GM18951 (cell line): ENCODE results near the gene SART1.
"Not testable (repeated sequence)": the region's sequence is repeated elsewhere in the genome, so short reads cannot be mapped to it uniquely, and the experiment has no call there.

ENCODE experiments used
- POLR2A ChIP-seq: IDR thresholded peaks from 4 replicates; pipeline ENCODE4 v1.6.1; 2011; ENCODE audit warnings: mild to moderate bottlenecking; ENCODE audit not compliant: insufficient read length, insufficient read depth; ENCODE audit errors: extremely low read depth
- in situ Hi-C: fragments of 300-500 bp; cut with MboI; formaldehyde crosslinking; loops from one replicate; pipeline ENCODE4 v1.12.0; 2022; ENCODE audit warnings: low sequenced_read_pairs, mixed read lengths, inconsistent platforms; ENCODE audit not compliant: unreplicated experiment

Gene SART1

DNA sequence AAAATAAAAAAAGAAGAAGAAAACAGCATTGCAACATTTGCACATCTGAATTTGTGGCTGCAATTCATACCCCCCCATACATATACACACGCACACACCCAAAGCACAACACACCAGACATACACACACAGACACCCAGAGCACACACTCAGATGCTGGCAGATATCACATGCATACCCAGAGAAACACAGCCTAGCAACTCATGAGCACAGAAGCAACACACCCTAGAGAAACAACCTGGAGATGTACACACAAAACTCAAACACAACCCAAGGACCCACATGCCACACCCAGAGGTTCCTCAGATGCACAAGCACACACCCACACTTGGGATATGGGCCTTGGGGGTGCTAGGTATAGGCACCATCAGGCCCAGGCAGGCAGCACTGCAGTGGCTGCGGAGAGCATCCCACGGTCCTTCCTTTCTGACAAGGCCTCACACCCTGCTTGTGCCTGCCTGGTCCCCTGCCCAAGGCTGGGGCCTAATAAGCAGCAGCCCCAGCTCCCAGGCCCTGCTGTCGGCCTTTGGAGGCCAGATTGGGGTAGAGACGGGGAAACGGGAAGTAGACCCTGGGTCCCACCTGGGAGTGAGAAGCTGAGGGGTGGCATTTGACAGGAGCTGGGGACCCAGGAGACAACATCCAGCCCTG is 53.4 kb downstream of the SART1 start:
- in situ Hi-C loops = no loop called here
- TF ChIP-seq POLR2A = no peak

DNA sequence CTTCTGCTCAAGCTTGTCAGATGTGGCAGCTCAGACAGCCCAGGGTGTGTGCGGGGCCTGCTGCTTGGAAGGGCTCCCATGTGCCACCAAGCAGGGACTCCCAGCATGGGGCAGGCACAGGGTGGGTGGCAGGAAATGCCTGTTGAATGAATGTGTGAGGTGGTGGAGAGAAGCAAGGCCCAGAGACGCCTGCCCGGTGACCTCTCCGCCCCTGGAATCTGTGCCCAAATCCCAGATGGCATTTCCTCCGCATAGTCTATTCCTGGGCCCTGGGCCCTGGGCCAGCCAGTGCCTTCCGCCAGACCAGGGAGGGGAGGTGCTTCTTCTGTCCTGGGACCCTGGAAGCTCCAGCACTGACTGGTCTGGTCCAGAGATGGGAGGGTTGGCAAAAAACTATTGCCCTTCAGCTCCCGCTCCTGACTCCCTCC is 53.9 kb downstream of the SART1 start:
- in situ Hi-C loops = no loop called here
- no peak for TF ChIP-seq POLR2A

DNA sequence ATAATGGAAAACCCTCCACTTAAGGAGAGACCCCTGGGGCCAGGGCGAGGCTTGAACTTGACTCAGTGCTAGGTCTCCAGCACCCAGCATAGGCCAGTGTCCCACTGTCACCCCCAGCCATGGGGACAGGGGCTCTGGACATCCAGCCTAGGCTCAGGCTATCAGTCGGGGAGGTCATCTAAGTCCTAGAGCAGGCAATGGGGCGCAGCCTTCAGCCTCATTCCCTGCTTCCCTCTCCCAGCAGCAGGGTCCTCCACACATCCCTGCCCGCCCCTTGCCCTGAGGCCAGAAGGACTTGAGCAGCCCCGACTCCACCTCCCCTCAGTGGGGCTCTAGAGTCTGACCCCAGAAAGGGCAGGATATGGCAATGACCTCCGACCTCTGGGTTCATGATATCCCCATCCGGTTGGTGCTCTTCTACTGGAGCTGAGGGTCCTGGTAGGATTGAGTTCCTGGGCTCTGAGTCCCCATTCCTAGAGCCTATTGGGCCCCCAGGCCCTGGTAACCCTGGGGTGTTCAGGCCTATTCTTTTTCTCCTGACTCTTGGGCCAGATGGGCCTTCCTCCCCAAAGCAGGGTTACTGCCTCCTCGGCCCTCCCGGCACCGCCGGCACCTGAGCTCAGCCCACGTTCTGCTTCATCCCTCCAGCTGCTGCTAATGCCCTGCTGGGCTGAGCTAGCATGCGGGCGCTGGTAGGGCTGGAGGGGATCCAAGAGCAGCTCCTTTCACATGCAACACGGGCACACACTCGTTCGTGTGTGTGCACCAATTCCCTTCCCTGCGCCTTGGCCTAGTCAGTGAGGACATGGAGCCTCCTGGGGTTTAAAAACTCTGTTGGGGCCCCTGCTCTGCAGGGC is 54.6 kb downstream of the SART1 start:
- in situ Hi-C loops = no loop called here
- no peak for TF ChIP-seq POLR2A

DNA sequence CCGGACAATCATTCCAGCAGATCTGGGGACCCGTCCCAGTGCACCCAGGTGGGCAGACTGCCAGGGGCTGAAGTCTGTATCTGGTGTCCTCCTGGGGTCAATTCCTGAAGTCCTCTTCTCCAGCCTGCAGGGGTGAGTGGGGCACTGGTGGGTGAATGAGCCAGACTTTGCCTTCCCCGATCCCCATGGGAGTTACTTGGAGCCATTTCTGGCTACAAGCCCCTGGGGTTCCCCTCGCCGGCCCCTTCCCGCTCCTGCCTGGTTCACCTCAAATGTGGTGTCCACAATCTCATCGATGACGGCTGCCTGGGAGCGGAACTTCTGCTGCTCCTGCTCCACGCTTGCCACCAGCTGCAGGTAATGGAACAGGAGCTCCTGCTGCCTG is 55.3 kb downstream of the SART1 start:
- in situ Hi-C loops = no loop called here
- TF ChIP-seq POLR2A = no peak

DNA sequence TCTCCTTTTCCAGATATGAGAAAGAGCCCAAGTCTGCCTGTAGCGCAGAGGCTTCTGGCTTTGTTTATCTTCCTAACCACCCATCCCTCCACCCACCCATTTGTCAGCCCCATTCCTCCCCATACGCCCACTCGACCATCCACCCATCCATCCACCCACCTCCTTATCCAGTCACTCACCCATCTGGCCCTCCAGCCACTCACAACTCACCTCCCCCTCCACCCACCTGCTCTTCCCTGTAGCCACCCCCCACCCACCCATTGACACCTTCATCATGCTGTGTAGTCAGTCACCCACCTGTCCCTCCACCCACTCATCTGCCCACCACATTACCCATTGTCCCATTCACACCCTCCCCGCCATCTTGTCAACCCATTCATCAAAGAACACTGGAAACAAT is 55.8 kb downstream of the SART1 start:
- TF ChIP-seq POLR2A = no peak
- in situ Hi-C loops = no loop called here

DNA sequence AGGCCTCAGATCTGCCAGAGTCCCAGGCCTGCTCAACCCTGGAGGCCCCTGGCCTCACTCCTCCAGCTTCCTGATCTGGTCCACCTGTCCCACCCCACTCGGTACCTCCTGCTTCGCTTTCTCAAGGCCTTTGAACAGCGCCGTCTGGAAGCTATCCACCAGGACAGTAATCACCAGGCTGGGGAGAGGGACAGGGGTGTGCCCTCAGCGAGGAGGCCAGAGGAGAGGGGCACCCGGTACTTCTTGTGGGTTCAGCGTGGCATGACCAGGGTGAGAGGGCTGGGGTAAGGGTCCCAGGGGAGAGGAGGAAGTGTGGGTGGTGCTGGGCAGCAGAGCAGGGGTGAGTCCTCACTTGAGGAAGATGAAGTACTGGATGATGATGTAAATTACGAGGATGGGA is 58.7 kb downstream of the SART1 start:
- TF ChIP-seq POLR2A = no peak
- in situ Hi-C loops = no loop called here

DNA sequence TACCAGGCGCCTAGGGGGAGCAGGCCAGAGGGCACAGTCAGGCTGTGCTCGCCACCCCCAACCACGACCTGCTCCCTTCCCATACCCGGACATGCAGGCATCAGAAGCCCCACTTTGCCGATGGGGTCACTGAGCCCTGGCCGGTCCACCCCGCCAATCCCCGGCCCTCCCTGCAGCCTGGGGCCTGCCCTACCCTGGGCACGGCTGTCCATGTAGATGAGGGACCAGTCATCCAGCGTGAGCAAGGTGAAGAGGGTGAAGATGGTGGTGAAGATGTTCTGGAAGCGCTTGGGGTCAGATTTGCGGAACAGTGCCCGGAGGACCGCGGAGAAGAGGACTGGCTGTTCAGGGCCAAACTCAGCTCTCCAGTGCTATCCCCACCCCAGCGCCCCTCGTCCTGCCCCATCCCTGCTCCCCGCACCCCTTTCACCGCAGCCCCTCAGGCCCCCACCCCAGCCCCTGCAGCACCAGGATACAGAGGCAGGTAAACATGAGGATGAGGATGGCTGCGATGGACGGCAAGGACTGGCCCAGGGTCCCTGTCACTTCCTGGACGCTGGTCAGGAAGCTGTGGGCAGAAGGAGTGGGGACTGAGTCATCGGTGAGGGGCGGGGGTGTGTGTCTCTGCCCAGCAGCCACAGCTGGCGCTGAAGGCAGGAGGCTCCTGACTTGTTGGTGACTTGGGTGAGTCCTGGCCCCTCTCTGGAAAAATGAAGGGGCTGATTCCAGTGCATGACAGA is 59.3 kb downstream of the SART1 start:
- in situ Hi-C loops = no loop called here
- no peak for TF ChIP-seq POLR2A

DNA sequence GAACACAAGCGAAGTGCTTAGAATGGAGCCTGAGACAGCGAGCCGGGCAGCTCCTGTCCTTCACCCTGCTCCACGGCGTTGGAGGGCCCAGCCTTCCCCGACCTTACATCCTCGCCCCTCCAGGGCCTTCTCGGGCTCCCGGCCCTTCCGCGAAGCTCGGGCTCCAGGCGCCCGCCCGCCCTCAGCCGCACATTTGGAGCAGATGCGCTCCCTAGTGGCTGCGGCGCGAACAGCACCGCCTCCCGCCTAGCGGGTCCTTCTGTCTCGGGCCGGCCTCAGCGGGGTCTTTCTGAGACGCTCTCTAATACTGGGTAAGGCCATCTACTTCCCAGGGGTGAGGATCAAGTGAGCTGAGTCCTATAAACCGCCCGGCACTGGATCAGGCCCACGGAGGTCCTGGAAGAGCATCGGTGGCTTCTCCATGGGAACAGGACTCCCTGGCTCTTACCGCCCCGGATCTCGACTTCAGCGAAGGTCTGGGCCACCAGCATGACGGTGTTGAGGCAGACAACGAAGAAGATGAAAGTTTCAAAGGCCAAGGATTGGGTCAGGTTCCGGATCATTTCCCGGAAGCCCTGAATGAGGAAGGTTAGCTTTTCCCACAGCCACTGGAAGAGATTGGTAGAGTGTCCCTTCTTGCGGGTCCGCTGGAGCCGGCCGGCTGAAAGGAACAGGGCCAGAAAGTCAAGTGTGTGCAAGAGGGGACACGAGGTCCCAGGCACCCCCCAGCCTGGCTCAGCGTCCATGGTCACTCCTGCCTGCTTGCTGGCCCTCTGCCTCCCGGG is 61.1 kb downstream of the SART1 start:
- no peak for TF ChIP-seq POLR2A
- in situ Hi-C loops = no loop called here

DNA sequence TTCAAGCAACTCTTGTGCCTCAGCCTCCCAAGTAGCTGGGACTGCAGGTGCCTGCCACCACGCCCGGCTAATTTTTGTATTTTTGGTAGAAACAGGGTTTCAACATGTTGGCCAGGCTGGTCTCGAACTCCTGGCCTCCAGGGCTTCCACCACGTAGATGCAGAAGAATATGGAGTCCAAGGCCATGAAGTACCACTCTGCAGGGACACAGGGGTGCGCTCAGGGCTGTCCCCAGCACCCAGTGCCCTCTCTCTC is 61.6 kb downstream of the SART1 start:
- in situ Hi-C loops = not testable (repeated sequence)

DNA sequence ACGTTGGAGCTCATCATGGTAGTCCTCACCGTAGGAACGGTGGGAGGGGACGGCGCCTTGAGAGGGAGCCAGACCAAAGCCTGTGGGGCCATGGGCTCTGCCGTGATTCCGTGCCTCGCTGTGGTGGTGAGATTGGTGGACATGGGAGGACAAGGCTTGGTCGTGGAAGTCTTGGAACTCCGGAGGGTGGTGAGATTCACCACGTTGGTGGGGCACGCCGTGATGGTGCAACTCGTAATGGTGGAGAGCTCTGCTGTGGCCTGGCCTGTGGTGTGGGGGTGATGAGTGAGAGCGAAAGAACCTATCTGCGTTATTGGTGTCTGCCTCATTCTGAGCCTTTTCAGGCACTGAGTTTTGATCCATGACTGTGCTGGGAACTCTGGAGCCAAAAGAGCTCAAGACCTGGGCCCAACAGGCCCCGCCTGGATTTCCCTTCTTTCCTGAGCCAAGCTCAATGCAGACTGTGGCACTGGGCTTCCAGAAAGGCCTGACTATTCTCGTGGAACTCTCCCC is 64.5 kb downstream of the SART1 start, which contains the start of gene CATSPER1:
Gene CATSPER1, minus strand, starts transcription at position 463 of the 513 bp plus-strand sequence. Its CDS starts 100 bp downstream, at position 363.
- TF ChIP-seq POLR2A = no peak
- in situ Hi-C loops = no loop called here
